Uterus (tissue), 4 donors: ENCODE results near the gene ACSF2. TPM values are rescaled to one million over a fixed set of nuclear protein-coding genes. Genes with fewer than 3 reads are reported as not detected.

Experiments used
- DNase-seq, 2 donors: peaks; one replicate each; pipeline ENCODE4 v3.0.0-alpha.2; 2019 to 2020
- H3K27ac ChIP-seq, 2 donors: fragments of 200-600 bp; sonication (generic); 1 replicate in 1 of 2; 2 replicates in 1 of 2; pipeline ENCODE4 v1.5.1; 2016 to 2018
- H3K27me3 ChIP-seq, 2 donors: fragments of 200-600 bp; sonication (generic); one replicate each; pipeline ENCODE4 v1.5.1; 2018 to 2019; ENCODE audit warnings: control low read depth in 1 of 2
- H3K36me3 ChIP-seq, 2 donors: fragments of 200-600 bp; sonication (generic); one replicate each; pipeline ENCODE4 v1.5.1; 2019; ENCODE audit warnings: control low read depth in 1 of 2
- H3K4me1 ChIP-seq, 2 donors: fragments of 200-600 bp; sonication (generic); one replicate each; pipeline ENCODE4 v1.5.1; 2018 to 2019; ENCODE audit warnings: control low read depth in 1 of 2
- H3K4me3 ChIP-seq, 2 donors: fragments of 200-600 bp; sonication (generic); 1 replicate in 1 of 2; 2 replicates in 1 of 2; pipeline ENCODE4 v1.5.1; 2018 to 2019; ENCODE audit warnings: mild to moderate bottlenecking in 1 of 2
- H3K9me3 ChIP-seq, 2 donors: fragments of 200-600 bp; sonication (generic); one replicate each; pipeline ENCODE4 v1.5.1; 2019; ENCODE audit warnings: control low read depth in 1 of 2
- POLR2A ChIP-seq, 2 donors: fragments of 450-650 bp; IDR thresholded peaks; one replicate each; pipeline ENCODE4 v1.6.1; 2016; ENCODE audit warnings: antibody characterized with exemption in 2 of 2, mild to moderate bottlenecking in 1 of 2, moderate library complexity in 1 of 2
- intact Hi-C: fragments of 100-400 bp; cut with DNase I; formaldehyde crosslinking; loops from one replicate; pipeline ENCODE4 v1.15.1; 2023; ENCODE audit warnings: low total_unique reads
- total RNA-seq, 4 donors: library from RNA; depleted of rRNA in 3 of 4; stranded (reverse); fragments of >200 nt in 3 of 4; gene quantifications; one replicate each; pipeline versions ENCODE4 v1.1.0 to v1.2.4, GENCODE V29; 2014 to 2023
- TF ChIP-seq, protein P1 (sequence below), 4 experiments: fragments of 200-600 bp in 2 of 4; fragments of 450-650 bp in 2 of 4; sonication (generic) in 2 of 4; IDR thresholded peaks; one replicate each; pipeline ENCODE4 v1.5.1; 2016 to 2019; ENCODE audit warnings: antibody characterized with exemption in 4 of 4, mild to moderate bottlenecking in 2 of 4, moderate library complexity in 1 of 4
- donor health status: DM: yes; HTN: yes; CAD: no.

Gene ACSF2
- total RNA-seq, 4 donors from 2014 or later: 16.7 to 60.6 (median 45.7) TPM

DNA sequence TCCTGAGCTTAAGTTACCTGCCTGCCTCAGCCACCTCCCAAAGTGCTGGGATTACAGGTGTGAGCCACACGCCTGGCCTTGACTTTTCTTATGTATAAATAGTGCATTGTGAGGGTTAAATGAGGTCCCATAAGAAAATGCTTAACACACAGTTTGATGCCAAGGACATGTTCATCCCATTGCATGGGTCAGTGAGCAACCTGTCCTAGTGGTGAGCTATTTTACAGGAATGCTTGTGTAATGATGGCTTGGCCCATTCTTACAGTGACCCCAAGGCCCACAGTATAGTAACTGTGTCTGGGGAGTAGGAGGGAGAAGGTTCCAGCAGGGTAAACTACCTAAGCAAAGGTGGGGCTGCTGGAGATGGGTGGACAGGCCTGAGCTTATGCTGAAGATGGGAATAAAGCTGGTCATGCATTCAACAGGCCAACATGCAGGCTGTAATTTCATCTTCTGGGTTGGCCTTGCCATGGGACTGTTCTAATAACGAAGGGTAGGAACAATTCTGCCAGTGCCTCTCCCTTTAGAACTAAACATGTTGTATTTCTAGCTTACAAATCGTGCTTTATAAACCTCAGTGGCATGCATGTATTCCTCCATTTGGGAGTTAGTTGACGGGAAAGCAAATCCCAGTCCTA is 6.2 kb downstream of the ACSF2 start:
- no peaks in the 10 kb centered on the region for H3K36me3 ChIP-seq
- no peaks in the 10 kb centered on the region for H3K9me3 ChIP-seq
- peaks cover 0 to 4% of the 10 kb centered on the region in 2 donors for H3K4me1 ChIP-seq
- H3K27me3 ChIP-seq: no peaks in the 10 kb centered on the region
- intact Hi-C loops: no loop called here
- H3K4me3 ChIP-seq: no peak overlapping the region
- no peak overlapping the region for H3K27ac ChIP-seq
- TF ChIP-seq, protein P1, sequence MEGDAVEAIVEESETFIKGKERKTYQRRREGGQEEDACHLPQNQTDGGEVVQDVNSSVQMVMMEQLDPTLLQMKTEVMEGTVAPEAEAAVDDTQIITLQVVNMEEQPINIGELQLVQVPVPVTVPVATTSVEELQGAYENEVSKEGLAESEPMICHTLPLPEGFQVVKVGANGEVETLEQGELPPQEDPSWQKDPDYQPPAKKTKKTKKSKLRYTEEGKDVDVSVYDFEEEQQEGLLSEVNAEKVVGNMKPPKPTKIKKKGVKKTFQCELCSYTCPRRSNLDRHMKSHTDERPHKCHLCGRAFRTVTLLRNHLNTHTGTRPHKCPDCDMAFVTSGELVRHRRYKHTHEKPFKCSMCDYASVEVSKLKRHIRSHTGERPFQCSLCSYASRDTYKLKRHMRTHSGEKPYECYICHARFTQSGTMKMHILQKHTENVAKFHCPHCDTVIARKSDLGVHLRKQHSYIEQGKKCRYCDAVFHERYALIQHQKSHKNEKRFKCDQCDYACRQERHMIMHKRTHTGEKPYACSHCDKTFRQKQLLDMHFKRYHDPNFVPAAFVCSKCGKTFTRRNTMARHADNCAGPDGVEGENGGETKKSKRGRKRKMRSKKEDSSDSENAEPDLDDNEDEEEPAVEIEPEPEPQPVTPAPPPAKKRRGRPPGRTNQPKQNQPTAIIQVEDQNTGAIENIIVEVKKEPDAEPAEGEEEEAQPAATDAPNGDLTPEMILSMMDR (IDR thresholded peaks at IDR 0.05): no peak
- no peak for TF ChIP-seq POLR2A (IDR thresholded peaks at IDR 0.05)
- no peak for DNase-seq

DNA sequence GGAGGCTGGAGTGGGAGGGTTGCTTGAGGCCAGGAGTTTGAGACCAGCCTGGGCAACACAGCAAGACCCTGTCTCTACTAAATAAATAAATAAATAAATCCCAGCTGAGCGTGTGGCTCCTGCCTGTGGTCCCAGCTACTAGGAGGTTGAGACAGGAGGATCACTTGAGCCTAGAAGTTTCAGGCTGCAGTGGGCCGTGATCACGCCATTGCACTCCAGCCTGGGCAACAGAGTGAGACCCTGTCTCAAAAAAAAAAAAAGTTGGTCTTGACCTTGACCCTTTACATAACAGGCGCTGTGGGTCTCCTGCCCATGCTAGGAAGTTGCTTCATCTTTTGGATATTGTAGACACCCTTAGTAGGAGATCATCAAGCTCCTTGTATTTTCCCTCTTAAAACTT is 11.4 kb downstream of the ACSF2 start:
- Histone ChIP-seq H3K4me3 (no peak overlapping the region), H3K27me3 (no peaks in the 10 kb centered on the region), H3K27ac (no peak overlapping the region), H3K4me1 (no peaks in the 10 kb centered on the region), H3K36me3 (no peaks in the 10 kb centered on the region), H3K9me3 (no peaks in the 10 kb centered on the region)
- DNase-seq: no peak
- TF ChIP-seq, protein P1 (IDR thresholded peaks at IDR 0.05): no peak
- intact Hi-C loops: no loop called here

DNA sequence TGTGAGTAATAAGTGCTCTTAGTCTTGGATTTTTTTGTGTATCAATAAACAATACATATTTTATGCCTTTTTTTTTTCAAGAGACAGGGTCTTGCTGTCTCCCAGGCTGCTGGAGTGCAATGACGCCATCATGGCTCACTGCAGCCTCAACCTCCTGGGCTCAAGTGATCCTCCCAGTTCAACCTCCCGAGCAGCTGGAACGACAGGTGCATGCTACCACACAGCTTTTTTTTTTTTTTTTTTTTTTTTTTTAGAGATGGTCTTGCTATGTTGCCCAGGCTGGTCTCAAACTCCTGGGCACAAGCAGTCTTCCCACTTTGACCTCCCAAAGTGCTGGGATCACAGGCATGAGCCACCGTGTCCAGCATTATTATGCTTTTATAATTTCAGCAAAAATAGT is 13.0 kb downstream of the ACSF2 start:
- Histone ChIP-seq H3K27me3 (no peaks in the 10 kb centered on the region), H3K27ac (no peak overlapping the region), H3K4me3 (no peak overlapping the region), H3K9me3 (no peaks in the 10 kb centered on the region), H3K36me3 (no peaks in the 10 kb centered on the region), H3K4me1 (no peaks in the 10 kb centered on the region)
- no peak for TF ChIP-seq POLR2A (IDR thresholded peaks at IDR 0.05)
- TF ChIP-seq, protein P1 (IDR thresholded peaks at IDR 0.05): no peak
- intact Hi-C loops: no loop called here
- DNase-seq: no peak

DNA sequence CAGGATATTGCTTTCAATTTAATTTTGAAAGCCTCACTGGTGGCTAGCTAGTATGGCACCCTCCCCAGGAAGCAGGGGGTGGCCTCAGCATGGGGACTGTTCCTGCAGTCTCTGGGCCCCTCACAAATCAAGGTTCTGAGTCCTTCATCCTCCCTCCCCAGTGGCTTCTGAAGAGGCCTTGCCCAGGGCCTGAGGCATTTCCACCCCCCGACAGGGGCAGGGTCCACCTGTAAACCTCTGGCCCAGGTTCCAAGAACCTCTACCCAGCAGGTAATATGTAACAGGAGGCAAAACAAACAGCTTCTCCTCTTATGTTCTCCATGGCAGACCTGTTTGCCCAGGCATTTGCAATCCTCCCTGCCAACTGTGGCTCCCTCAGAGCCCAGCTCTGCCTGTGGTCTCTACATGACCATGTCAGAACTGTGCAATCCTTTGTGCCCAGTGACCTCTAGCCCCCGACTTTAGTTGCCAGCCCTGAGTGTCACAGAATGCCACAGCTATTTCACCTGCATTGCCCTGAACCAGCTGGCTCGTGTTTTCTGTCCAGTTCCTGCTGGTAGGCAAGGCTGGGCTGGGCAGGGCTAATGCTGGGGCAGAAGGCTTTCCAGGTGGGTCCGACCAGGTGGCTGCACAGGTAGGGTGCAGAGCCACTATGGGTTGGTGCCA is 14.3 kb downstream of the ACSF2 start:
- no peaks in the 10 kb centered on the region for H3K9me3 ChIP-seq
- intact Hi-C loops: no loop called here
- TF ChIP-seq, protein P1 (IDR thresholded peaks at IDR 0.05): no peak
- no peak for TF ChIP-seq POLR2A (IDR thresholded peaks at IDR 0.05)
- H3K27ac ChIP-seq: no peak overlapping the region
- H3K4me1 ChIP-seq: no peaks in the 10 kb centered on the region
- no peak for DNase-seq
- H3K36me3 ChIP-seq: no peaks in the 10 kb centered on the region
- H3K27me3 ChIP-seq: no peaks in the 10 kb centered on the region
- no peak overlapping the region for H3K4me3 ChIP-seq
